H1 (cell line): ENCODE data around the gene PIM2. TPM values are rescaled to one million over a fixed set of nuclear protein-coding genes. Genes with fewer than 3 reads are reported as not detected.

Experiments used
- SAP30 ChIP-seq: fragments of 300-600 bp; sonication (generic); IDR thresholded peaks from 2 replicates; pipeline ENCODE4 v1.7.1; 2012; ENCODE audit warnings: low read length, moderate library complexity, mild to moderate bottlenecking, inconsistent platforms; ENCODE audit not compliant: insufficient read depth, insufficient replicate concordance
- TAF1 ChIP-seq: IDR thresholded peaks from 2 replicates; pipeline ENCODE4 v1.6.1; 2011; ENCODE audit warnings: mild to moderate bottlenecking, low read depth, low read length
- TAF7 ChIP-seq: optimal IDR thresholded peaks from 2 replicates; pipeline ENCODE3; 2011; ENCODE audit warnings: low read depth, mild to moderate bottlenecking, inconsistent platforms, low read length, moderate library complexity, borderline replicate concordance
- polyA plus RNA-seq, 7 experiments: library from polyadenylated mRNA; depleted of rRNA in 3 of 7; stranded (reverse) in 5 of 7; unstranded in 2 of 7; fragments of >200 nt in 5 of 7; fragments of 200-250 nt in 2 of 7; gene quantifications; 1 replicate in 5 of 7; 2 replicates in 1 of 7; 4 replicates in 1 of 7; pipeline versions ENCODE4 v1.2.1 to v1.2.3, GENCODE V29; 2011 to 2013; ENCODE audit warnings: missing spikeins in 2 of 7, mixed read lengths in 2 of 7
- small RNA-seq: library from polyadenylated mRNA; stranded (forward); fragments of <200 nt; extraction: miRNeasy Mini kit (QIAGEN cat#:217004); gene quantifications from one replicate; pipeline ENCODE3, GENCODE V24; 2013; ENCODE audit not compliant: insufficient read depth
- total RNA-seq: library from RNA; stranded (reverse); fragmentation: NEBNext Ultra II Directional; extraction: Animal tissue kit (Norgen Biotek cat#: 25700); gene quantifications from 2 replicates; pipeline ENCODE4 v1.2.1, GENCODE V29; 2021

The PIM2 gene
- total and polyA plus RNA-seq, 2 of the 8 experiments (the other 6 are each of a cell fraction or from before 2014, with no cell fraction given), result 180 to 203 TPM

GRCh38 chrX:48864210-48864609 is 54.6 kb downstream of the PIM2 start (continued):
- TF ChIP-seq SAP30 (no peak), TAF1 (no peak), TAF7 (no peak)

Small RNA genes within 50 kb of the gene (small RNA-seq; reads per million reads assigned to genes)
- gene RNU6-722P, result not detected

Other genes starting within 250 kb of the PIM2 start
- 0.63 and 0.80 TPM in 2 replicates for gene WAS, start 235.2 kb downstream of the PIM2 start, total RNA-seq
- gene WAS, start 235.2 kb downstream of the PIM2 start, polyA plus RNA-seq (2011; rRNA removed), result 0.65 and 0.74 TPM in 2 replicates
- gene SUV39H1, start 222.3 kb downstream of the PIM2 start, total RNA-seq, result 14.1 and 14.8 TPM in 2 replicates
- gene SUV39H1, start 222.3 kb downstream of the PIM2 start, polyA plus RNA-seq (2011; rRNA removed), result 27.8 and 38.4 TPM in 2 replicates
- not detected in 2 replicates for gene GLOD5, start 157.3 kb downstream of the PIM2 start, total RNA-seq
- gene GLOD5, start 157.3 kb downstream of the PIM2 start, polyA plus RNA-seq (2011; rRNA removed), result 0.18 and 0.35 TPM in 2 replicates
- gene GATA1, start 132.4 kb downstream of the PIM2 start, total RNA-seq, result not detected in 2 replicates
- gene GATA1, start 132.4 kb downstream of the PIM2 start, polyA plus RNA-seq (2011; rRNA removed), result 0.05 TPM in 2 replicates
- gene HDAC6, start 117.0 kb downstream of the PIM2 start, total RNA-seq, result 46.4 and 51.8 TPM in 2 replicates
- gene HDAC6, start 117.0 kb downstream of the PIM2 start, polyA plus RNA-seq (2011; rRNA removed), result 34.0 and 36.4 TPM in 2 replicates
- gene ERAS, start 92.5 kb downstream of the PIM2 start, total RNA-seq, result not detected in 2 replicates
- gene ERAS, start 92.5 kb downstream of the PIM2 start, polyA plus RNA-seq (2011; rRNA removed), result 0.70 and 0.99 TPM in 2 replicates
- 4.5 TPM in 2 replicates for gene PCSK1N, start 83.4 kb downstream of the PIM2 start, total RNA-seq
- 3.6 and 7.0 TPM in 2 replicates for gene PCSK1N, start 83.4 kb downstream of the PIM2 start, polyA plus RNA-seq (2011; rRNA removed)
- gene TIMM17B, start 21.3 kb downstream of the PIM2 start, total RNA-seq, result 77.8 and 82.4 TPM in 2 replicates
- 246 and 284 TPM in 2 replicates for gene TIMM17B, start 21.3 kb downstream of the PIM2 start, polyA plus RNA-seq (2011; rRNA removed)
- gene PQBP1, start 21.1 kb downstream of the PIM2 start, total RNA-seq, result 95.9 and 101 TPM in 2 replicates
- gene PQBP1, start 21.1 kb downstream of the PIM2 start, polyA plus RNA-seq (2011; rRNA removed), result 91.7 and 124 TPM in 2 replicates
- 20.4 and 21.4 TPM in 2 replicates for gene SLC35A2, start 7.4 kb downstream of the PIM2 start, total RNA-seq
- gene SLC35A2, start 7.4 kb downstream of the PIM2 start, polyA plus RNA-seq (2011; rRNA removed), result 48.3 and 52.1 TPM in 2 replicates
- 50.0 and 53.5 TPM in 2 replicates for gene OTUD5, start 38.6 kb upstream of the PIM2 start, total RNA-seq
- 46.3 and 60.4 TPM in 2 replicates for gene OTUD5, start 38.6 kb upstream of the PIM2 start, polyA plus RNA-seq (2011; rRNA removed)
- 4.8 and 6.8 TPM in 2 replicates for gene KCND1, start 52.8 kb upstream of the PIM2 start, total RNA-seq
- 3.1 and 4.5 TPM in 2 replicates for gene KCND1, start 52.8 kb upstream of the PIM2 start, polyA plus RNA-seq (2011; rRNA removed)
- 44.5 and 55.9 TPM in 2 replicates for gene GRIPAP1, start 83.2 kb upstream of the PIM2 start, total RNA-seq
- 21.6 and 26.6 TPM in 2 replicates for gene GRIPAP1, start 83.2 kb upstream of the PIM2 start, polyA plus RNA-seq (2011; rRNA removed)
- 52.9 and 55.2 TPM in 2 replicates for gene TFE3, start 124.3 kb upstream of the PIM2 start, total RNA-seq
- 33.7 and 81.1 TPM in 2 replicates for gene TFE3, start 124.3 kb upstream of the PIM2 start, polyA plus RNA-seq (2011; rRNA removed)
- gene CCDC120, start 140.0 kb upstream of the PIM2 start, total RNA-seq, result 11.8 and 11.9 TPM in 2 replicates
- gene CCDC120, start 140.0 kb upstream of the PIM2 start, polyA plus RNA-seq (2011; rRNA removed), result 4.9 and 8.6 TPM in 2 replicates
- gene PRAF2, start 155.0 kb upstream of the PIM2 start, total RNA-seq, result 11.3 and 12.1 TPM in 2 replicates
- 15.4 and 18.9 TPM in 2 replicates for gene PRAF2, start 155.0 kb upstream of the PIM2 start, polyA plus RNA-seq (2011; rRNA removed)
- 26.0 and 27.9 TPM in 2 replicates for gene WDR45, start 160.9 kb upstream of the PIM2 start, total RNA-seq
- gene WDR45, start 160.9 kb upstream of the PIM2 start, polyA plus RNA-seq (2011; rRNA removed), result 49.7 and 50.6 TPM in 2 replicates
- 16.8 and 17.9 TPM in 2 replicates for gene GPKOW, start 204.7 kb upstream of the PIM2 start, total RNA-seq
- gene GPKOW, start 204.7 kb upstream of the PIM2 start, polyA plus RNA-seq (2011; rRNA removed), result 11.9 and 14.0 TPM in 2 replicates
- gene MAGIX, start 243.7 kb upstream of the PIM2 start, total RNA-seq, result 0.37 and 0.46 TPM in 2 replicates
- gene MAGIX, start 243.7 kb upstream of the PIM2 start, polyA plus RNA-seq (2011; rRNA removed), result 1.1 and 1.9 TPM in 2 replicates